Astrocyte (in vitro differentiated cells and primary cell): ENCODE results near the gene ORC1. TPM values are rescaled to one million over a fixed set of nuclear protein-coding genes. Genes with fewer than 3 reads are reported as not detected.

Source experiments
- DNase-seq: peaks from one replicate; pipeline ENCODE4 v3.0.0-alpha.2; 2010; ENCODE audit warnings: low read depth
- FAIRE-seq: peaks from 2 replicates; lab custom pipeline; 2011; peaks lifted over from hg19 to GRCh38; lab: Jason Lieb, UNC
- H2AFZ ChIP-seq: 2 replicates; pipeline ENCODE4 v1.6.0; 2012; ENCODE audit warnings: low read depth, low read length, inconsistent platforms
- H3K27ac ChIP-seq: 2 replicates; pipeline ENCODE4 v1.5.1; 2011; ENCODE audit warnings: low read depth, low read length, inconsistent platforms
- H3K27me3 ChIP-seq: 2 replicates; pipeline ENCODE4 v1.6.0; 2011; ENCODE audit warnings: low read length, inconsistent platforms; ENCODE audit not compliant: insufficient read depth
- H3K36me3 ChIP-seq: 2 replicates; pipeline ENCODE4 v1.5.1; 2011; ENCODE audit warnings: low read length, inconsistent platforms; ENCODE audit not compliant: insufficient read depth
- H3K4me1 ChIP-seq: 2 replicates; pipeline ENCODE4 v1.5.1; 2011; ENCODE audit warnings: low read length, inconsistent platforms; ENCODE audit not compliant: insufficient read depth
- H3K4me2 ChIP-seq: 2 replicates; pipeline ENCODE4 v1.6.0; 2012; ENCODE audit warnings: low read length, inconsistent platforms
- H3K4me3 ChIP-seq: 2 replicates; pipeline ENCODE4 v1.5.1; 2011; ENCODE audit warnings: low read depth, mild to moderate bottlenecking, low read length, inconsistent platforms; ENCODE audit not compliant: insufficient read depth
- H3K79me2 ChIP-seq: 2 replicates; pipeline ENCODE4 v1.6.0; 2012; ENCODE audit warnings: mild to moderate bottlenecking, low read length, inconsistent platforms; ENCODE audit not compliant: insufficient read depth
- H3K9ac ChIP-seq: 2 replicates; pipeline ENCODE4 v1.6.0; 2012; ENCODE audit warnings: mild to moderate bottlenecking, low read length, inconsistent platforms
- H3K9me3 ChIP-seq: 2 replicates; pipeline ENCODE4 v1.5.1; 2012; ENCODE audit warnings: low read depth, mild to moderate bottlenecking, low read length, inconsistent platforms; ENCODE audit not compliant: insufficient read depth
- H4K20me1 ChIP-seq: 2 replicates; pipeline ENCODE4 v1.6.0; 2012; ENCODE audit warnings: low read length, inconsistent platforms; ENCODE audit not compliant: insufficient read depth
- H3K27ac Mint-ChIP-seq: one replicate; pipeline ENCODE4 v1.8.0; 2021; ENCODE audit warnings: mild to moderate bottlenecking, mixed read lengths; ENCODE audit not compliant: unreplicated experiment
- H3K27me3 Mint-ChIP-seq: one replicate; pipeline ENCODE4 v1.8.0; 2021; ENCODE audit warnings: low read depth, mixed read lengths; ENCODE audit not compliant: unreplicated experiment
- H3K36me3 Mint-ChIP-seq: one replicate; pipeline ENCODE4 v1.8.0; 2021; ENCODE audit warnings: low read depth, mixed read lengths; ENCODE audit not compliant: unreplicated experiment
- H3K4me1 Mint-ChIP-seq: one replicate; pipeline ENCODE4 v1.8.0; 2021; ENCODE audit warnings: low read depth, mixed read lengths; ENCODE audit not compliant: unreplicated experiment
- H3K4me3 Mint-ChIP-seq: one replicate; pipeline ENCODE4 v1.8.0; 2021; ENCODE audit warnings: mild to moderate bottlenecking, moderate library complexity, mixed read lengths; ENCODE audit not compliant: unreplicated experiment
- H3K9me3 Mint-ChIP-seq: one replicate; pipeline ENCODE4 v1.8.0; 2021; ENCODE audit warnings: mild to moderate bottlenecking, mixed read lengths; ENCODE audit not compliant: unreplicated experiment
- CTCF ChIP-seq: IDR thresholded peaks from 2 replicates; pipeline ENCODE4 v1.5.1; 2011; ENCODE audit warnings: low read depth, mild to moderate bottlenecking, inconsistent platforms, low read length, moderate library complexity; ENCODE audit not compliant: insufficient read depth
- EZH2 ChIP-seq: IDR thresholded peaks from 2 replicates; pipeline ENCODE4 v1.6.1; 2012; ENCODE audit warnings: mild to moderate bottlenecking, low read length, inconsistent platforms; ENCODE audit not compliant: insufficient read depth
- total RNA-seq: library from RNA; stranded (reverse); gene quantifications from 2 replicates; pipeline ENCODE4 v1.2.1, GENCODE V29; 2021

Gene ORC1
- total RNA-seq, 1 donor from 2014 or later = 2.1 TPM

- H3K27ac Mint-ChIP-seq = no peak overlapping the region
- no peaks in the 10 kb centered on the region for H3K79me2 ChIP-seq
- no peak for FAIRE-seq
Observed at GRCh38 chr1:52341655-52342260, 62.5 kb downstream of the ORC1 start.

GRCh38 chr1:52337439-52337838 is 66.8 kb downstream of the ORC1 start:
- H3K79me2 ChIP-seq = no peaks in the 10 kb centered on the region
- Mint-ChIP-seq H3K27me3 (no peaks in the 10 kb centered on the region), H3K9me3 (no peaks in the 10 kb centered on the region), H3K27ac (no peak overlapping the region), H3K4me3 (no peak overlapping the region), H3K36me3 (peaks cover 4% of the 10 kb centered on the region), H3K4me1 (no peaks in the 10 kb centered on the region)
- H3K4me3 ChIP-seq = no peak overlapping the region
- no peaks in the 10 kb centered on the region for H3K27me3 ChIP-seq
- no peak for DNase-seq
- no peak for FAIRE-seq
- no peak overlapping the region for H3K9ac ChIP-seq
- H4K20me1 ChIP-seq = no peaks in the 10 kb centered on the region
- no peak overlapping the region for H3K4me2 ChIP-seq
- H2AFZ ChIP-seq = no peak overlapping the region
- no peak overlapping the region for H3K27ac ChIP-seq
- no peaks in the 10 kb centered on the region for H3K9me3 ChIP-seq
- TF ChIP-seq CTCF (no peak), EZH2 (no peak)
- H3K36me3 ChIP-seq = no peaks in the 10 kb centered on the region
- no peaks in the 10 kb centered on the region for H3K4me1 ChIP-seq

More at GRCh38 chr1:52341655-52342260, 62.5 kb downstream of the ORC1 start:
- Histone ChIP-seq H3K27ac (no peak overlapping the region), H3K4me1 (no peaks in the 10 kb centered on the region), H3K27me3 (no peaks in the 10 kb centered on the region), H3K36me3 (no peaks in the 10 kb centered on the region), H3K9ac (no peak overlapping the region), H2AFZ (no peak overlapping the region), H4K20me1 (no peaks in the 10 kb centered on the region), H3K4me2 (no peak overlapping the region), H3K9me3 (no peaks in the 10 kb centered on the region), H3K4me3 (no peak overlapping the region)
- no peak for DNase-seq
- H3K27me3 Mint-ChIP-seq = no peaks in the 10 kb centered on the region
- H3K4me1 Mint-ChIP-seq = no peaks in the 10 kb centered on the region
- no peaks in the 10 kb centered on the region for H3K9me3 Mint-ChIP-seq
- TF ChIP-seq EZH2 (no peak), CTCF (no peak)
- peaks cover 4% of the 10 kb centered on the region for H3K36me3 Mint-ChIP-seq
- no peak overlapping the region for H3K4me3 Mint-ChIP-seq

- Mint-ChIP-seq H3K27me3 (no peaks in the 10 kb centered on the region), H3K4me3 (no peak overlapping the region), H3K36me3 (peaks cover 4% of the 10 kb centered on the region), H3K9me3 (no peaks in the 10 kb centered on the region), H3K4me1 (no peaks in the 10 kb centered on the region), H3K27ac (peak overlapping the region; percentile 12)
- no peak overlapping the region for H3K27ac ChIP-seq
- H3K4me2 ChIP-seq = no peak overlapping the region
- H3K27me3 ChIP-seq = no peaks in the 10 kb centered on the region
- H4K20me1 ChIP-seq = no peaks in the 10 kb centered on the region
- H2AFZ ChIP-seq = no peak overlapping the region
- no peaks in the 10 kb centered on the region for H3K9me3 ChIP-seq
- no peaks in the 10 kb centered on the region for H3K4me1 ChIP-seq
- H3K79me2 ChIP-seq = no peaks in the 10 kb centered on the region
- no peak overlapping the region for H3K4me3 ChIP-seq
- TF ChIP-seq CTCF (no peak), EZH2 (no peak)
- FAIRE-seq (no peak), DNase-seq (no peak)
- no peaks in the 10 kb centered on the region for H3K36me3 ChIP-seq
- no peak overlapping the region for H3K9ac ChIP-seq
Observed at GRCh38 chr1:52334906-52335528, 69.2 kb downstream of the ORC1 start.
